Measurements from ENCODE around the gene NNT. TPM values are rescaled to one million over a fixed set of nuclear protein-coding genes. Genes with fewer than 3 reads are reported as not detected.

NNT gene
- total and polyA plus RNA-seq, 9 of the 15 experiments (the other 6 are each of a cell fraction or from before 2014, with no cell fraction given): 21.9 to 68.6 (median 42.2) TPM

- intact Hi-C loops (cut with micrococcal nuclease): no loop called here
- ATAC-seq (no peak), DNase-seq (ENCODE audit: extremely low read depth in 1 of 4, low spot score in 3 of 4) (no peak), FAIRE-seq (no peak)
- no peaks in the 10 kb centered on the region for H3K9me3 ChIP-seq (replicated peaks; ENCODE audit: control insufficient read depth, insufficient read depth, low read depth, low read length)
- no TSS peak for BruUV-seq (replicated peaks)
- in situ Hi-C loops (cut with MboI): no loop called here
- POLR2A ChIA-PET: interaction anchor here (0.6 kb wide), 2 partner anchors 10 to 117 kb away, joined by 3 read pairs; no protein-coding TSS in a partner anchor
- H3K4me2 ChIP-seq (ENCODE audit: insufficient read depth, low read length): no peak overlapping the region
- no peak overlapping the region for H3K27ac ChIP-seq (ENCODE audit: extremely low read depth, low read depth, low read length)
- no peaks in the 10 kb centered on the region for H3K4me1 ChIP-seq (replicated peaks in 1 of 2; ENCODE audit: control insufficient read depth in 2 of 2, insufficient read depth in 2 of 2, low read length in 2 of 2)
- CTCF ChIA-PET (ENCODE audit: low intra/inter-chr PET ratio): no interaction called here
- H3K36me3 ChIP-seq (ENCODE audit: control insufficient read depth, insufficient read depth, low read length): no peaks in the 10 kb centered on the region; the same call in 2 of the 3 replicates
- H2AFZ ChIP-seq (ENCODE audit: low read depth, low read length): no peak overlapping the region
- no peak overlapping the region for H3K9ac ChIP-seq (ENCODE audit: insufficient read depth in 1 of 2, low read depth in 2 of 2, low read length in 2 of 2)
- H3K9me1 ChIP-seq (ENCODE audit: control insufficient read depth, insufficient read depth, low read length): no peaks in the 10 kb centered on the region
- H3K79me2 ChIP-seq (ENCODE audit: control insufficient read depth, insufficient read depth, low read length): no peaks in the 10 kb centered on the region
- no peaks in the 10 kb centered on the region for H4K20me1 ChIP-seq (replicated peaks; ENCODE audit: control insufficient read depth, insufficient read depth, low read length)
- 30% methylated on average over 3 of the region's 3 CpGs for WGBS (ENCODE audit: insufficient coverage, low coverage, missing lambda C conversion rate)
- TF ChIP-seq ZFP1 (CRISPR knock-in tag; IDR thresholded peaks at IDR 0.05) (no peak), GATAD2B (IDR thresholded peaks at IDR 0.05; ENCODE audit: borderline replicate concordance) (no peak), YY1 (IDR thresholded peaks at IDR 0.05; ENCODE audit: borderline replicate concordance in 1 of 3, control insufficient read depth in 1 of 3, extremely low read depth in 1 of 3, insufficient read depth in 3 of 3, insufficient read length in 1 of 3, insufficient replicate concordance in 2 of 3, low read depth in 1 of 3, low read length in 2 of 3) (no peak), ZC3H8 (IDR thresholded peaks at IDR 0.05) (no peak), RBM39 (optimal IDR thresholded peaks at IDR 0.05; ENCODE audit: low read depth, low read length) (no peak), CHCHD3 (CRISPR knock-in tag; IDR thresholded peaks at IDR 0.05) (no peak), ZNF140 (CRISPR knock-in tag; IDR thresholded peaks at IDR 0.05) (no peak), CREB1 (IDR thresholded peaks at IDR 0.05) (no peak), CREB1 (CRISPR knock-in tag; IDR thresholded peaks at IDR 0.05) (no peak), HOXB6 (CRISPR knock-in tag; IDR thresholded peaks at IDR 0.05; ENCODE audit: borderline replicate concordance) (no peak), ZNF280A (IDR thresholded peaks at IDR 0.05; ENCODE audit: low read depth, partially characterized antibody) (no peak), ERF (CRISPR knock-in tag; IDR thresholded peaks at IDR 0.05) (no peak), XRCC4 (IDR thresholded peaks at IDR 0.05; ENCODE audit: extremely low read depth, insufficient read depth, insufficient read length) (no peak), RHOXF2B (CRISPR knock-in tag; conservative IDR thresholded peaks at IDR 0.05) (no peak), NR3C1 (CRISPR knock-in tag; IDR thresholded peaks at IDR 0.05) (no peak), KAT2B (IDR thresholded peaks at IDR 0.05; ENCODE audit: low read depth, low read length) (no peak), U2AF1 (optimal IDR thresholded peaks at IDR 0.05; ENCODE audit: low read depth, low read length) (no peak)
- H3K4me3 ChIP-seq: no peak overlapping the region
- no peaks in the 10 kb centered on the region for H3K27me3 ChIP-seq (ENCODE audit: control insufficient read depth in 2 of 2, insufficient read depth in 2 of 2, low read length in 2 of 2)
Observed at GRCh38 chr5:43567967-43568366, 35.0 kb upstream of the NNT start.

All from K562 (cell line).